PC-9 (cell line): ENCODE measurements around the gene PIK3R4. TPM values are rescaled to one million over a fixed set of nuclear protein-coding genes. Genes with fewer than 3 reads are reported as not detected.

Experiments
- BruUV-seq: library from RNA; stranded (reverse); fragments of 400-500 nt; replicated peaks from 2 replicates; lab custom pipeline; 2021; lab: Mats Ljungman, UMichigan
- CTCF ChIA-PET: fragments of 300-600 bp; sonication (Branson Sonifier 250); formaldehyde crosslinking; loops from one replicate; lab custom pipeline; 2022; ENCODE audit warnings: antibody characterized with exemption; lab: Charles Lee
- POLR2A ChIA-PET: fragments of 300-600 bp; sonication (Branson Sonifier 250); formaldehyde crosslinking; loops from one replicate; lab custom pipeline; 2022; ENCODE audit warnings: antibody characterized with exemption; ENCODE audit not compliant: unreplicated experiment; lab: Charles Lee
- DNase-seq, 2 experiments: peaks; one replicate each; pipeline versions ENCODE4 v3.0.0 to v3.0.0-alpha.2; 2015 to 2022; ENCODE audit warnings: mixed read lengths in 1 of 2
- H2AFZ ChIP-seq: fragments of 200-600 bp; sonication (generic); 2 replicates; pipeline ENCODE4 v1.8.1; 2017; ENCODE audit warnings: antibody characterized with exemption
- H3F3A ChIP-seq: fragments of 200-600 bp; sonication (generic); 2 replicates; pipeline ENCODE4 v1.8.1; 2017; ENCODE audit warnings: antibody characterized with exemption, mild to moderate bottlenecking, low read depth; ENCODE audit not compliant: insufficient read depth
- H3K27ac ChIP-seq: fragments of 200-600 bp; sonication (generic); 2 replicates; pipeline ENCODE4 v1.6.1; 2016; ENCODE audit warnings: mixed run types
- H3K27me3 ChIP-seq: fragments of 200-600 bp; sonication (generic); 2 replicates; pipeline ENCODE4 v1.6.1; 2016; ENCODE audit warnings: low read depth, mixed run types; ENCODE audit not compliant: insufficient read depth
- H3K36me3 ChIP-seq: fragments of 200-600 bp; sonication (generic); 2 replicates; pipeline ENCODE4 v1.6.1; 2016; ENCODE audit warnings: low read depth, mixed run types
- H3K4me1 ChIP-seq: fragments of 200-600 bp; sonication (generic); replicated peaks from 2 replicates; pipeline ENCODE4 v1.6.1; 2016; ENCODE audit warnings: mixed run types; ENCODE audit not compliant: insufficient read depth
- H3K4me2 ChIP-seq: fragments of 200-600 bp; sonication (generic); 2 replicates; pipeline ENCODE4 v1.6.1; 2017; ENCODE audit warnings: mixed run types
- H3K4me3 ChIP-seq: fragments of 200-600 bp; sonication (generic); 2 replicates; pipeline ENCODE4 v1.6.1; 2016; ENCODE audit warnings: mixed run types
- H3K79me2 ChIP-seq: fragments of 200-600 bp; sonication (generic); 2 replicates; pipeline ENCODE4 v1.6.1; 2017; ENCODE audit warnings: low read depth, mixed run types
- H3K9me2 ChIP-seq: fragments of 200-600 bp; sonication (generic); 2 replicates; pipeline ENCODE4 v1.8.1; 2017; ENCODE audit warnings: mild to moderate bottlenecking; ENCODE audit not compliant: insufficient read depth
- H3K9me3 ChIP-seq: fragments of 200-600 bp; sonication (generic); 2 replicates; pipeline ENCODE4 v1.8.1; 2016; ENCODE audit warnings: low read depth; ENCODE audit not compliant: insufficient read depth
- H4K20me1 ChIP-seq: fragments of 200-600 bp; sonication (generic); 2 replicates; pipeline ENCODE4 v1.8.1; 2017; ENCODE audit not compliant: insufficient read depth
- EZH2 ChIP-seq: fragments of 200-600 bp; sonication (generic); IDR thresholded peaks from 2 replicates; pipeline ENCODE4 v1.8.0; 2017; ENCODE audit warnings: antibody characterized with exemption, low read depth
- intact Hi-C: fragments of 100-400 bp; cut with micrococcal nuclease; formaldehyde crosslinking; loops from one replicate; pipeline ENCODE4 v1.10.0; 2022; ENCODE audit not compliant: unreplicated experiment
- total RNA-seq: library from RNA; stranded (reverse); gene quantifications from 2 replicates; pipeline ENCODE4 v1.2.3, GENCODE V29; 2021
- TF ChIP-seq, protein P1 (sequence below): fragments of 200-600 bp; sonication (generic); conservative IDR thresholded peaks from 2 replicates; pipeline ENCODE4 v1.6.1; 2017; ENCODE audit warnings: mixed run types, antibody characterized with exemption, mild to moderate bottlenecking, moderate library complexity

PIK3R4 gene
- total RNA-seq, 1 experiment from 2014 or later: 35.2 TPM

DNA sequence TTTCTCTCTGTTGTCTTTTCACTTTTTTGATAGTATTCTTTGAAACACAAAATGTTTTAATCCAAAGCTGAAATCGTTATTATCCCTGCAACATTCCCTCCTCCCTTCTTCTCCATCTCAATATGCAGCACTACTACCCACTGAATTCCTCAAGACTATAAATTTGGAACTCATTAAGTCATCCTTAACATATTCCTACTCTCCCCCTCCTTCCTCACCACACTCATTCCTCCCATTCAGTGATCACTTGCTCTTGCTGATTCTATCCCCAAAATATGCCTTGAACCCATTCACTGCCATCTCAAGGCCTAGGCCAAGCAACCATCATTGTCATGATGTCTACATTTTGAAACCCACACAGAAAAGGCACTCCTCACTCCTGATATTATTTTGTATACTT, 2.4 kb upstream of the PIK3R4 start:
- Histone ChIP-seq H3K9me3 (no peaks in the 10 kb centered on the region), H3K9me2 (no peaks in the 10 kb centered on the region), H3K4me1 (0 out of 2 replicates have a peak, but pooled peaks cover 9% of the 10 kb centered on the region), H4K20me1 (no peaks in the 10 kb centered on the region), H3K79me2 (peaks cover 26% of the 10 kb centered on the region), H2AFZ (no peak overlapping the region), H3K4me3 (no peak overlapping the region), H3K27me3 (no peaks in the 10 kb centered on the region), H3F3A (peaks cover 21% of the 10 kb centered on the region), H3K36me3 (0 out of 2 replicates have a peak, but pooled peaks cover 1% of the 10 kb centered on the region), H3K27ac (no peak overlapping the region), H3K4me2 (no peak overlapping the region; the same call in 1 of the 2 replicates)
- CTCF ChIA-PET: interaction anchor here (0.6 to 1.0 kb wide), 2 partner anchors 146 to 177 kb away, joined by 3 read pairs; no protein-coding TSS in a partner anchor
- TF ChIP-seq EZH2: no peak
- TF ChIP-seq, protein P1, sequence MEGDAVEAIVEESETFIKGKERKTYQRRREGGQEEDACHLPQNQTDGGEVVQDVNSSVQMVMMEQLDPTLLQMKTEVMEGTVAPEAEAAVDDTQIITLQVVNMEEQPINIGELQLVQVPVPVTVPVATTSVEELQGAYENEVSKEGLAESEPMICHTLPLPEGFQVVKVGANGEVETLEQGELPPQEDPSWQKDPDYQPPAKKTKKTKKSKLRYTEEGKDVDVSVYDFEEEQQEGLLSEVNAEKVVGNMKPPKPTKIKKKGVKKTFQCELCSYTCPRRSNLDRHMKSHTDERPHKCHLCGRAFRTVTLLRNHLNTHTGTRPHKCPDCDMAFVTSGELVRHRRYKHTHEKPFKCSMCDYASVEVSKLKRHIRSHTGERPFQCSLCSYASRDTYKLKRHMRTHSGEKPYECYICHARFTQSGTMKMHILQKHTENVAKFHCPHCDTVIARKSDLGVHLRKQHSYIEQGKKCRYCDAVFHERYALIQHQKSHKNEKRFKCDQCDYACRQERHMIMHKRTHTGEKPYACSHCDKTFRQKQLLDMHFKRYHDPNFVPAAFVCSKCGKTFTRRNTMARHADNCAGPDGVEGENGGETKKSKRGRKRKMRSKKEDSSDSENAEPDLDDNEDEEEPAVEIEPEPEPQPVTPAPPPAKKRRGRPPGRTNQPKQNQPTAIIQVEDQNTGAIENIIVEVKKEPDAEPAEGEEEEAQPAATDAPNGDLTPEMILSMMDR: no peak
- DNase-seq: no peak
- BruUV-seq: no TSS peak
- POLR2A ChIA-PET: interaction anchor here (0.7 kb wide), 1 partner anchor 201 kb away, joined by 4 read pairs; no protein-coding TSS in a partner anchor
- intact Hi-C loops: loop anchor here (5.0 kb wide), 1 partner anchor 278 kb away; the partner anchor contains the start of genes ASTE1 and NEK11

DNA sequence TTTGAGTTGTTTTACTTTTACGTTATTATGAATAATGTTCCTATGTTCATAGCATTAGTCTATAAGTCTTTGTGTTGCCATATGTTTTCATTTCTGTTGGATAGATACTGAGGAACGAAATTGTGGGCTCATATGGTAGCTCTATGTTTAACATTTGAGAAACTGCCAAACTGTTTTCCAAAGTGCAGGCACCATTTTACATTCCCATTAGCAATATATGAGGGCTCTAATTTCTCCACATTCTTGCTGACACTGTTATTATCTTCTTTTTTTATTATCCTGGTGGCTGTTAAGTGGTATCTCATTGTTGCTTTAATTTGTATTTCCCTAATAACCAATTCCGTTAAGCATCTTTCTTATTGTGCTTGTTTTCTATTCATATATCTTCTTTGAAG, 1.8 kb upstream of the PIK3R4 start:
- H2AFZ ChIP-seq: peak overlapping the region; percentile 93
- no TSS peak for BruUV-seq
- intact Hi-C loops: loop anchor here (5.0 kb wide), 1 partner anchor 279 kb away; the partner anchor contains the start of genes ASTE1 and NEK11

GRCh38 chr3:130743354-130743753, 3.3 kb downstream of the PIK3R4 start:
- Histone ChIP-seq H3K4me3 (no peak overlapping the region), H3K27me3 (no peaks in the 10 kb centered on the region), H4K20me1 (peaks cover 17% of the 10 kb centered on the region), H2AFZ (no peak overlapping the region), H3K27ac (no peak overlapping the region), H3K36me3 (peaks cover 15% of the 10 kb centered on the region; the same call in 1 of the 2 replicates), H3K79me2 (peaks cover 67% of the 10 kb centered on the region), H3K4me2 (no peak overlapping the region), H3K9me3 (no peaks in the 10 kb centered on the region), H3K4me1 (peaks cover 9% of the 10 kb centered on the region; the same call in 1 of the 2 replicates), H3K9me2 (no peaks in the 10 kb centered on the region), H3F3A (peaks cover 16% of the 10 kb centered on the region)
- TF ChIP-seq, protein P1: no peak
- TF ChIP-seq EZH2: no peak
- no peak for DNase-seq
- intact Hi-C loops: no loop called here
- CTCF ChIA-PET: interaction anchor here (0.8 kb wide), 1 partner anchor 12 kb away, joined by 3 read pairs; no protein-coding TSS in a partner anchor
- BruUV-seq: no TSS peak
- POLR2A ChIA-PET: no interaction called here

More for the DNA sequence above, 1.8 kb upstream of the PIK3R4 start:
- peaks cover 21% of the 10 kb centered on the region for H3F3A ChIP-seq
- TF ChIP-seq, protein P1: no peak
- TF ChIP-seq EZH2: no peak
- ChIA-PET POLR2A (no interaction called here), CTCF (interaction anchor here (1.0 kb wide), 1 partner anchor 146 kb away, joined by 3 read pairs; no protein-coding TSS in a partner anchor)
- H3K27me3 ChIP-seq: no peaks in the 10 kb centered on the region
- H3K4me1 ChIP-seq: 0 out of 2 replicates have a peak, but pooled peaks cover 9% of the 10 kb centered on the region
- 0 out of 2 replicates have a peak, but pooled peaks cover 3% of the 10 kb centered on the region for H4K20me1 ChIP-seq
- no peaks in the 10 kb centered on the region for H3K9me2 ChIP-seq
- peaks cover 31% of the 10 kb centered on the region for H3K79me2 ChIP-seq
- no peak for DNase-seq
- H3K36me3 ChIP-seq: 0 out of 2 replicates have a peak, but pooled peaks cover 4% of the 10 kb centered on the region
- peak overlapping the region; percentile 45; the same call in 1 of the 2 replicates for H3K27ac ChIP-seq
- H3K4me3 ChIP-seq: peak overlapping the region; percentile 91; the same call in 1 of the 2 replicates
- peak overlapping the region; percentile 99 for H3K4me2 ChIP-seq
- H3K9me3 ChIP-seq: no peaks in the 10 kb centered on the region
